ENCODE data around the gene IRF6.
A peak's percentile ranks its signal among the peaks of the same experiment; 100 is the strongest.

Gene IRF6

GRCh38 chr1:209825591-209826434 lies 19.9 kb upstream of the IRF6 start:
- no peak overlapping the region for H3K4me3 ChIP-seq (ENCODE audit: low read length)
- DNase-seq (ENCODE audit: low read depth, low spot score): no peak

- no peak overlapping the region; the same call in 1 of the 2 replicates for H3K4me3 ChIP-seq (ENCODE audit: low read length)
These were observed 17.4 kb upstream of the IRF6 start for GRCh38 chr1:209823143-209824041.

GRCh38 chr1:209822706-209823105 lies 16.8 kb upstream of the IRF6 start:
- H3K4me3 ChIP-seq (ENCODE audit: low read length): no peak overlapping the region; the same call in 1 of the 2 replicates
- no peak for DNase-seq (ENCODE audit: low read depth, low spot score)

More at GRCh38 chr1:209823143-209824041, 17.4 kb upstream of the IRF6 start:
- DNase-seq (ENCODE audit: low read depth, low spot score): peak; percentile 69

- no peak overlapping the region for H3K4me3 ChIP-seq (ENCODE audit: low read length)
- DNase-seq (ENCODE audit: low read depth, low spot score): no peak
These were observed 15.0 kb upstream of the IRF6 start for GRCh38 chr1:209820986-209821385.

- no peak for DNase-seq (ENCODE audit: low read depth, low spot score)
- H3K4me3 ChIP-seq (ENCODE audit: low read length): no peak overlapping the region
These were observed 13.1 kb upstream of the IRF6 start for GRCh38 chr1:209819058-209819457.

GRCh38 chr1:209817691-209818090 lies 11.7 kb upstream of the IRF6 start:
- DNase-seq (ENCODE audit: low read depth, low spot score): no peak

GRCh38 chr1:209816923-209817322 lies 11.0 kb upstream of the IRF6 start:
- no peak for DNase-seq (ENCODE audit: low read depth, low spot score)
- no peak overlapping the region for H3K4me3 ChIP-seq (ENCODE audit: low read length)

More at GRCh38 chr1:209817691-209818090, 11.7 kb upstream of the IRF6 start:
- H3K4me3 ChIP-seq (ENCODE audit: low read length): no peak overlapping the region

GRCh38 chr1:209815931-209816341 lies 10.0 kb upstream of the IRF6 start:
- H3K4me3 ChIP-seq (ENCODE audit: low read length): no peak overlapping the region
- DNase-seq (ENCODE audit: low read depth, low spot score): no peak

GRCh38 chr1:209815490-209815889 lies 9.5 kb upstream of the IRF6 start:
- no peak for DNase-seq (ENCODE audit: low read depth, low spot score)
- no peak overlapping the region for H3K4me3 ChIP-seq (ENCODE audit: low read length)

- H3K4me3 ChIP-seq (ENCODE audit: low read length): no peak overlapping the region
- DNase-seq (ENCODE audit: low read depth, low spot score): no peak
These were observed 8.0 kb upstream of the IRF6 start for GRCh38 chr1:209813902-209814301.

GRCh38 chr1:209810783-209811182 lies 4.8 kb upstream of the IRF6 start:
- H3K4me3 ChIP-seq (ENCODE audit: low read length): no peak overlapping the region
- no peak for DNase-seq (ENCODE audit: low read depth, low spot score)

GRCh38 chr1:209809611-209810010 lies 3.7 kb upstream of the IRF6 start:
- DNase-seq (ENCODE audit: low read depth, low spot score): no peak
- no peak overlapping the region for H3K4me3 ChIP-seq (ENCODE audit: low read length)

GRCh38 chr1:209808059-209808581 lies 2.2 kb upstream of the IRF6 start:
- no peak overlapping the region for H3K4me3 ChIP-seq (ENCODE audit: low read length)
- DNase-seq (ENCODE audit: low read depth, low spot score): no peak

- no peak for DNase-seq (ENCODE audit: low read depth, low spot score)
- H3K4me3 ChIP-seq (ENCODE audit: low read length): no peak overlapping the region
These were observed 1.6 kb upstream of the IRF6 start for GRCh38 chr1:209807509-209807908.

- no peak for DNase-seq (ENCODE audit: low read depth, low spot score)
- no peak overlapping the region for H3K4me3 ChIP-seq (ENCODE audit: low read length)
These were observed 581 bp downstream of the IRF6 start for GRCh38 chr1:209805341-209805781.

GRCh38 chr1:209803568-209803967 lies 2.4 kb downstream of the IRF6 start:
- no peak for DNase-seq (ENCODE audit: low read depth, low spot score)
- no peak overlapping the region for H3K4me3 ChIP-seq (ENCODE audit: low read length)

- no peak overlapping the region for H3K4me3 ChIP-seq (ENCODE audit: low read length)
- no peak for DNase-seq (ENCODE audit: low read depth, low spot score)
These were observed 3.2 kb downstream of the IRF6 start for GRCh38 chr1:209802780-209803152.

- no peak overlapping the region for H3K4me3 ChIP-seq (ENCODE audit: low read length)
- no peak for DNase-seq (ENCODE audit: low read depth, low spot score)
These were observed 3.7 kb downstream of the IRF6 start for GRCh38 chr1:209802117-209802779.

All from Jurkat, Clone E6-1 (cell line).